Heart right ventricle (tissue), 16 donors: ENCODE results near the gene PSME2. TPM values are rescaled to one million over a fixed set of nuclear protein-coding genes. Genes with fewer than 3 reads are reported as not detected.

Source experiments
- ATAC-seq, 8 donors: fragments of 200-7000 bp; cut with Tn5 transposase; one replicate each; pipeline ENCODE4 v1.9.1; 2020; ENCODE audit warnings: mild to moderate bottlenecking in 8 of 8, moderate library complexity in 8 of 8, moderate number of reproducible peaks in 1 of 8
- DNase-seq, 2 donors: peaks; one replicate each; pipeline ENCODE4 v3.0.0-alpha.2; 2020
- H3K27ac ChIP-seq, 10 donors: fragments of 200-600 bp; sonication (generic) in 2 of 10; one replicate each; pipeline versions ENCODE4 v1.5.0 to v1.8.0; 2020 to 2022; ENCODE audit warnings: mild to moderate bottlenecking in 3 of 10
- H3K27me3 ChIP-seq, 7 donors: fragments of 200-600 bp; one replicate each; pipeline ENCODE4 v1.8.0; 2021 to 2022; ENCODE audit warnings: mild to moderate bottlenecking in 2 of 7
- H3K36me3 ChIP-seq, 9 donors: fragments of 200-600 bp; sonication (generic) in 1 of 9; one replicate each; pipeline versions ENCODE4 v1.5.0 to v1.8.0; 2020 to 2022; ENCODE audit warnings: mild to moderate bottlenecking in 2 of 9
- H3K4me1 ChIP-seq, 9 donors: fragments of 200-600 bp; sonication (generic) in 1 of 9; one replicate each; pipeline versions ENCODE4 v1.5.0 to v1.8.0; 2020 to 2022; ENCODE audit warnings: mild to moderate bottlenecking in 4 of 9
- H3K4me3 ChIP-seq, 10 donors: fragments of 200-600 bp; sonication (generic) in 2 of 10; one replicate each; pipeline versions ENCODE4 v1.5.0 to v1.8.0; 2020 to 2022; ENCODE audit warnings: mild to moderate bottlenecking in 7 of 10, moderate library complexity in 2 of 10
- H3K9me3 ChIP-seq, 11 donors: fragments of 200-600 bp in 10 of 11; sonication (generic) in 2 of 11; one replicate each; pipeline versions ENCODE4 v1.5.0 to v1.8.0; 2013 to 2022; ENCODE audit warnings: mild to moderate bottlenecking in 2 of 11, control low read depth in 1 of 11, moderate library complexity in 1 of 11
- CTCF ChIP-seq, 9 donors: fragments of 200-600 bp; sonication (generic) in 2 of 9; IDR thresholded peaks; one replicate each; pipeline versions ENCODE4 v1.5.0 to v1.8.0; 2021 to 2022; ENCODE audit warnings: antibody characterized with exemption in 9 of 9, mild to moderate bottlenecking in 5 of 9, moderate library complexity in 1 of 9
- WGBS, 2 donors: extraction: QIAGEN DNeasy Blood & Tissue Kit; methylation state at CpG; one replicate each; pipeline ENCODE4 v1.1.7; 2013; ENCODE audit warnings: inconsistent platforms in 1 of 2; 5-methylcytosine and 5-hydroxymethylcytosine counted together
- intact Hi-C, 10 donors: fragments of 100-400 bp; cut with DNase I; formaldehyde crosslinking; loops; one replicate each; pipeline versions ENCODE4 v1.11.1 to v1.14.2; 2022
- polyA plus RNA-seq, 2 donors: library from polyadenylated mRNA; stranded (reverse); fragments of 200-250 nt; gene quantifications; one replicate each; pipeline ENCODE4 v1.2.3, GENCODE V29; 2013
- total RNA-seq, 10 donors: library from RNA; stranded (reverse); fragmentation: NEBNext Ultra II Directional in 3 of 10; extraction: Animal tissue kit (Norgen Biotek cat#: 25700) in 3 of 10; gene quantifications; one replicate each; pipeline versions ENCODE4 v1.2.1 to v1.2.4, GENCODE V29; 2021 to 2023
- donor health status: Arrhythmogenic right ventricular cardiomyopathy.
- donor health status: ischemic (EF 13 %, LVEDD 7.1; RV severe dilation, severe dysfunction).
- donor health status: healthy with polysubstance abuse.
- donor health status: DM: no; HTN: yes; CAD: no.
- donor health status: DM: no; HTN: no; CAD: no.
- donor health status: ischemic (EF 25% LVEDD 6.9; RV normal size, moderate dysfunction).
- donor health status: ischemic (EF 25% LVEDD 5.7; RV mildly dilated, moderate dysfunction).
- donor health status: healthy.
- donor health status: DM: yes; HTN: yes; CAD: no.
- donor health status: Ischemic cardiomyopathy.
- donor health status: ischemic (EF 35%, LVEDD 5.7; RV mildly dilated, moderate dysfunction).
- donor health status: nonischemic (EF 11% LVEDD 7.7; RV severe dilation, severe dysfunction).
- donor health status: DM: yes; HTN: yes; CAD: no.
- donor health status: PGD.
- donor health status: ischemic (EF 29% LVEDD 5.4; RV normal size, mild dysfunction).
- donor health status: nonischemic (EF 23%, LVEDD 6.1; RV moderate dilation, normal function).

Gene PSME2
- total and polyA plus RNA-seq, 12 donors = 62.6 to 347 (median 85.5) TPM

GRCh38 chr14:24150993-24151392, 4.6 kb upstream of the PSME2 start:
- intact Hi-C loops = no loop called here
- peaks cover 9 to 25% (median 19%) of the 10 kb centered on the region in 9 donors for H3K4me1 ChIP-seq
- H3K27me3 ChIP-seq = no peaks in the 10 kb centered on the region
- H3K27ac ChIP-seq = no peak overlapping the region
- no peak for ATAC-seq
- no peak for TF ChIP-seq CTCF (IDR thresholded peaks at IDR 0.05)
- H3K9me3 ChIP-seq = no peaks in the 10 kb centered on the region
- 89% methylated on average over 9 of the region's 9 CpGs for WGBS, 2 donors
- DNase-seq = no peak
- H3K4me3 ChIP-seq = no peak overlapping the region
- peaks cover 0 to 76% (median 64%) of the 10 kb centered on the region in 9 donors for H3K36me3 ChIP-seq

- Histone ChIP-seq H3K27me3 (no peaks in the 10 kb centered on the region), H3K4me3 (no peak overlapping the region), H3K9me3 (no peaks in the 10 kb centered on the region), H3K27ac (no peak overlapping the region), H3K36me3 (peaks cover 0 to 71% (median 60%) of the 10 kb centered on the region in 9 donors), H3K4me1 (peaks cover 12 to 30% (median 23%) of the 10 kb centered on the region in 9 donors)
- 93 to 94% methylated on average over 9 of the region's 9 CpGs for WGBS, 2 donors
- no peak for DNase-seq
- intact Hi-C loops = no loop called here
- no peak for ATAC-seq
- TF ChIP-seq CTCF (IDR thresholded peaks at IDR 0.05) = no peak
Observed at GRCh38 chr14:24150567-24150966, 4.2 kb upstream of the PSME2 start.

- H3K27me3 ChIP-seq = no peaks in the 10 kb centered on the region
- intact Hi-C loops = no loop called here
- no peak overlapping the region for H3K4me3 ChIP-seq
- no peak overlapping the region for H3K27ac ChIP-seq
- no peak for TF ChIP-seq CTCF (IDR thresholded peaks at IDR 0.05)
- DNase-seq (no peak), ATAC-seq (no peak)
- peaks cover 0 to 70% (median 55%) of the 10 kb centered on the region in 9 donors for H3K36me3 ChIP-seq
- no peaks in the 10 kb centered on the region for H3K9me3 ChIP-seq
- WGBS, 2 donors = 88 to 93% methylated on average over 9 of the region's 9 CpGs
- H3K4me1 ChIP-seq = peaks cover 15 to 35% (median 27%) of the 10 kb centered on the region in 9 donors
Observed at GRCh38 chr14:24150061-24150460, 3.7 kb upstream of the PSME2 start.

DNA sequence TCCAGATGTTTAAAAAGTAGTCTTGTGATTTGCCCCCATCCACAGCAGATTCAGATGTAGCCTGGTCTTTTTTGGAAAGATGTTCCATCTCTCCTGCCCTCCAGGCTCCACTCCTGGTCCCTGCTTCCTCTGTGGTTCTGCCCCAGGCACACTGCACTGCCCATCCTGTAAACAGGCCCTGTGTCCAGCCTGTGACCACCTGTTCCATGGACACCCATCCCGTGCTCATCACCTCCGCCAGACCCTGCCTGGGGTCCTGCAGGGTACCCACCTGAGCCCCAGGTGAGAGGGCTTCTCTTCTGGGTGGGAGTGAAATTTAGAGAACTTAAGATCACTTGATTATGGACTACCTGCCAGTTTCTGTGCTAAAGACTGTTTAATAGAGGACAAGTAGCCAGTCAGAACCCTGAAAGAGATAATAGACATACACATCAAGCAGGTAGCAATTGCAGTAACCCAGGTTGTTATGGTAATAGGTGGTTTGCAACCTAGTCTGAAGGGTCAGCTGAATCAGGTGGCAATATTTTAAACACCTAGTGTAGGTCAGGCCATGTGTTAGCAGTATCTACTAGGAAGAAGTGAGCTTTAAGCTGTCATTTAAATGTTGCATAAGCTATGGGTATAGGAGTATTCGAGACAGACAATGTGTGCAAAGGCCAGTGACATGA, 3.0 kb upstream of the PSME2 start:
- intact Hi-C loops = loop anchor here in 3 of 10 donors (5.0 to 10.0 kb wide), 2 partner anchors 37 to 845 kb away; partner anchors contain the start of genes DCAF11 (in 2 of the 3), NRL (in 2 of the 3), BCL2L2 (in 1 of the 3) and PPP1R3E (in 1 of the 3)
- DNase-seq = no peak
- Histone ChIP-seq H3K27me3 (no peaks in the 10 kb centered on the region), H3K9me3 (no peaks in the 10 kb centered on the region), H3K4me1 (peaks cover 15 to 40% (median 27%) of the 10 kb centered on the region in 9 donors), H3K27ac (no peak overlapping the region), H3K4me3 (peak overlapping the region in 1 of 10 donors; percentile 75), H3K36me3 (peaks cover 0 to 70% (median 48%) of the 10 kb centered on the region in 9 donors)
- WGBS, 2 donors = 94 to 97% methylated on average over 3 of the region's 3 CpGs
- no peak for TF ChIP-seq CTCF (IDR thresholded peaks at IDR 0.05)
- no peak for ATAC-seq
